OCI-LY3 (cell line): ENCODE data around the gene ISOC2.

Experiments
- EZH2phosphoT487 ChIP-seq: fragments of 200-600 bp; shearing (Covaris generic); IDR thresholded peaks from 2 replicates; pipeline ENCODE4 v1.6.1; 2018; ENCODE audit warnings: antibody characterized with exemption, mixed run types, low read depth
- TF ChIP-seq, protein P1 (sequence below): fragments of 200-600, 300-600 bp; sonication (generic); IDR thresholded peaks from 2 replicates; pipeline ENCODE4 v1.5.1; 2014; ENCODE audit warnings: antibody characterized with exemption, low read length, low read depth

DNA sequence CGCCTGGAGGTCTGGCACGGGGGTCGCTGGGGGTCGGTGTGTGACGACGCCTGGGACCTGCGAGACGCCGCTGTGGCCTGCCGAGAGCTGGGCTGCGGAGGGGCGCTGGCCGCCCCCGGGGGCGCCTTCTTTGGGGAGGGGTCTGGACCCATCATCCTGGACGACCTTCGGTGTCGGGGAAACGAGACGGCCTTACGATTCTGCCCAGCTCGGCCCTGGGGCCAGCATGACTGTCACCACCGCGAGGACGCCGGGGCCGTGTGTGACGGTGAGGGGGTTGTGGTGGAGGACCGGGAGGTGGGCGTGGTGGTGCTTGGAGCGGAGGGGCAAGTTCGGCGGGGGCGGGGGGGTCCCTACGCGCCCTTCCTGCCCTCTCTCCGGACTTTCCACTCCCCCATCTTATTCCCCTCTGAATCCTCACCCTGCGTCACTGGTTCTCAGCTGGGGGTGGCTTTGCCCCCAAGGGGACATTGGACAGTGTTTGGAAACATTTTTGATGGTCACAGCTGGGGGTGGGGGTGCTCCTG lies 32.3 kb upstream of the ISOC2 start:
- TF ChIP-seq, protein P1, sequence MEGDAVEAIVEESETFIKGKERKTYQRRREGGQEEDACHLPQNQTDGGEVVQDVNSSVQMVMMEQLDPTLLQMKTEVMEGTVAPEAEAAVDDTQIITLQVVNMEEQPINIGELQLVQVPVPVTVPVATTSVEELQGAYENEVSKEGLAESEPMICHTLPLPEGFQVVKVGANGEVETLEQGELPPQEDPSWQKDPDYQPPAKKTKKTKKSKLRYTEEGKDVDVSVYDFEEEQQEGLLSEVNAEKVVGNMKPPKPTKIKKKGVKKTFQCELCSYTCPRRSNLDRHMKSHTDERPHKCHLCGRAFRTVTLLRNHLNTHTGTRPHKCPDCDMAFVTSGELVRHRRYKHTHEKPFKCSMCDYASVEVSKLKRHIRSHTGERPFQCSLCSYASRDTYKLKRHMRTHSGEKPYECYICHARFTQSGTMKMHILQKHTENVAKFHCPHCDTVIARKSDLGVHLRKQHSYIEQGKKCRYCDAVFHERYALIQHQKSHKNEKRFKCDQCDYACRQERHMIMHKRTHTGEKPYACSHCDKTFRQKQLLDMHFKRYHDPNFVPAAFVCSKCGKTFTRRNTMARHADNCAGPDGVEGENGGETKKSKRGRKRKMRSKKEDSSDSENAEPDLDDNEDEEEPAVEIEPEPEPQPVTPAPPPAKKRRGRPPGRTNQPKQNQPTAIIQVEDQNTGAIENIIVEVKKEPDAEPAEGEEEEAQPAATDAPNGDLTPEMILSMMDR: no peak
- TF ChIP-seq EZH2phosphoT487: no peak
